Activated T-cell treated with anti-CD3 and anti-CD28 coated beads for 48 hours (primary cell): Measurements from ENCODE around the gene AKAP8L.

Experiments
- DNase-seq: peaks from one replicate; pipeline ENCODE4 v3.0.0-alpha.2; 2020; ENCODE audit warnings: low read depth

The AKAP8L gene

GRCh38 chr19:15432629-15433518, 14.1 kb upstream of the AKAP8L start:
- peak; percentile 95 for DNase-seq

- peak; percentile 20 for DNase-seq
These were observed 13.3 kb upstream of the AKAP8L start for GRCh38 chr19:15432018-15432494.

- DNase-seq = no peak
These were observed 12.7 kb upstream of the AKAP8L start for GRCh38 chr19:15431396-15432017.

- no peak for DNase-seq
These were observed 11.8 kb upstream of the AKAP8L start for GRCh38 chr19:15430526-15431120.

- DNase-seq = no peak
These were observed 11.2 kb upstream of the AKAP8L start for GRCh38 chr19:15429825-15430467.

GRCh38 chr19:15428956-15429824, 10.4 kb upstream of the AKAP8L start:
- DNase-seq = no peak

GRCh38 chr19:15427991-15428471, 9.2 kb upstream of the AKAP8L start:
- DNase-seq = no peak

- no peak for DNase-seq
These were observed 8.5 kb upstream of the AKAP8L start for GRCh38 chr19:15427350-15427700.

GRCh38 chr19:15426485-15427349, 7.9 kb upstream of the AKAP8L start:
- DNase-seq = no peak

GRCh38 chr19:15425321-15425950, 6.6 kb upstream of the AKAP8L start:
- no peak for DNase-seq

- DNase-seq = no peak
These were observed 6.0 kb upstream of the AKAP8L start for GRCh38 chr19:15424692-15425272.

GRCh38 chr19:15424121-15424520, 5.3 kb upstream of the AKAP8L start:
- no peak for DNase-seq

GRCh38 chr19:15423130-15423529, 4.3 kb upstream of the AKAP8L start:
- no peak for DNase-seq

- DNase-seq = no peak
These were observed 3.7 kb upstream of the AKAP8L start for GRCh38 chr19:15422296-15423075.

- DNase-seq = no peak
These were observed 3.0 kb upstream of the AKAP8L start for GRCh38 chr19:15421721-15422260.

GRCh38 chr19:15421136-15421695, 2.4 kb upstream of the AKAP8L start:
- DNase-seq = no peak

GRCh38 chr19:15419413-15420025, 731 bp upstream of the AKAP8L start:
- DNase-seq = no peak

GRCh38 chr19:15418231-15418578, 583 bp downstream of the AKAP8L start:
- DNase-seq = no peak
